Endothelial cell of hepatic sinusoid (primary cell): ENCODE measurements around the gene SOX8.

Experiments used
- in situ Hi-C: cut with HindIII; loops from 2 replicates; pipeline ENCODE4 v1.10.0; 2017; ENCODE audit warnings: low sequenced_read_pairs

The SOX8 gene

GRCh38 chr16:971582-971905 lies 10.0 kb upstream of the SOX8 start:
- in situ Hi-C loops = no loop called here

GRCh38 chr16:971981-972315 lies 9.6 kb upstream of the SOX8 start:
- in situ Hi-C loops = no loop called here

GRCh38 chr16:972316-973002 lies 9.1 kb upstream of the SOX8 start:
- in situ Hi-C loops = no loop called here

- in situ Hi-C loops = no loop called here
These were observed 8.2 kb upstream of the SOX8 start for GRCh38 chr16:973366-973765.

GRCh38 chr16:974001-974601 lies 7.5 kb upstream of the SOX8 start:
- in situ Hi-C loops = no loop called here

- in situ Hi-C loops = loop anchor here (5.0 to 25.0 kb wide), 6 partner anchors 37 to 313 kb away; no protein-coding TSS in a partner anchor
These were observed 6.8 kb upstream of the SOX8 start for GRCh38 chr16:974611-975261.

GRCh38 chr16:975291-975690 lies 6.3 kb upstream of the SOX8 start:
- in situ Hi-C loops = loop anchor here (5.0 to 25.0 kb wide), 6 partner anchors 38 to 312 kb away; no protein-coding TSS in a partner anchor

GRCh38 chr16:976389-976931 lies 5.1 kb upstream of the SOX8 start:
- in situ Hi-C loops = loop anchor here (5.0 to 25.0 kb wide), 6 partner anchors 39 to 311 kb away; no protein-coding TSS in a partner anchor

- in situ Hi-C loops = loop anchor here (5.0 to 25.0 kb wide), 6 partner anchors 40 to 310 kb away; no protein-coding TSS in a partner anchor
These were observed 4.4 kb upstream of the SOX8 start for GRCh38 chr16:977081-977701.

GRCh38 chr16:977896-978295 lies 3.7 kb upstream of the SOX8 start:
- in situ Hi-C loops = loop anchor here (5.0 to 25.0 kb wide), 6 partner anchors 41 to 309 kb away; no protein-coding TSS in a partner anchor

- in situ Hi-C loops = loop anchor here (5.0 to 25.0 kb wide), 6 partner anchors 41 to 309 kb away; no protein-coding TSS in a partner anchor
These were observed 3.2 kb upstream of the SOX8 start for GRCh38 chr16:978403-978802.

- in situ Hi-C loops = loop anchor here (5.0 to 25.0 kb wide), 6 partner anchors 42 to 308 kb away; no protein-coding TSS in a partner anchor
These were observed 2.4 kb upstream of the SOX8 start for GRCh38 chr16:979147-979546.

- in situ Hi-C loops = loop anchor here (5.0 to 25.0 kb wide), 7 partner anchors 43 to 307 kb away; no protein-coding TSS in a partner anchor
These were observed 1.5 kb upstream of the SOX8 start for GRCh38 chr16:979859-980594.

GRCh38 chr16:980595-980854 lies 1.0 kb upstream of the SOX8 start:
- in situ Hi-C loops = loop anchor here (10.0 to 25.0 kb wide), 2 partner anchors 234 to 307 kb away; no protein-coding TSS in a partner anchor

GRCh38 chr16:982145-983043 lies 824 bp downstream of the SOX8 start:
- in situ Hi-C loops = loop anchor here (10.0 to 25.0 kb wide), 2 partner anchors 232 to 305 kb away; no protein-coding TSS in a partner anchor

GRCh38 chr16:983044-984030 lies 1.8 kb downstream of the SOX8 start:
- in situ Hi-C loops = loop anchor here (10.0 to 25.0 kb wide), 2 partner anchors 231 to 304 kb away; no protein-coding TSS in a partner anchor

GRCh38 chr16:984121-984694 lies 2.6 kb downstream of the SOX8 start:
- in situ Hi-C loops = loop anchor here (10.0 to 25.0 kb wide), 2 partner anchors 231 to 303 kb away; no protein-coding TSS in a partner anchor
